Smooth muscle cell (in vitro differentiated cells): ENCODE results near the gene ZSWIM6. TPM values are rescaled to one million over a fixed set of nuclear protein-coding genes. Genes with fewer than 3 reads are reported as not detected.

Source experiments
- DNase-seq: peaks from one replicate; lab custom pipeline; 2025; ENCODE audit not compliant: unreplicated experiment; lab: John Stamatoyannopoulos, UW
- H2AFZ ChIP-seq: fragments of 200-600 bp; sonication (generic); 2 replicates; pipeline ENCODE4 v1.6.0; 2016; ENCODE audit warnings: antibody characterized with exemption, low read depth, mild to moderate bottlenecking
- H3F3A ChIP-seq: fragments of 200-600 bp; sonication (generic); 2 replicates; pipeline ENCODE4 v1.6.0; 2017; ENCODE audit warnings: antibody characterized with exemption, low read depth
- H3K27ac ChIP-seq: fragments of 200-600 bp; sonication (generic); 2 replicates; pipeline ENCODE4 v1.5.1; 2016; ENCODE audit warnings: low read depth, mild to moderate bottlenecking
- H3K27me3 ChIP-seq: fragments of 200-600 bp; sonication (generic); 2 replicates; pipeline ENCODE4 v1.6.1; 2016; ENCODE audit warnings: low read depth, mild to moderate bottlenecking
- H3K36me3 ChIP-seq: fragments of 200-600 bp; sonication (generic); 2 replicates; pipeline ENCODE4 v1.5.1; 2016; ENCODE audit warnings: low read depth
- H3K4me1 ChIP-seq: fragments of 200-600 bp; sonication (generic); 2 replicates; pipeline ENCODE4 v1.5.1; 2016; ENCODE audit warnings: low read depth
- H3K4me2 ChIP-seq: fragments of 200-600 bp; sonication (generic); 2 replicates; pipeline ENCODE4 v1.6.0; 2016; ENCODE audit warnings: mild to moderate bottlenecking
- H3K4me3 ChIP-seq: fragments of 200-600 bp; sonication (generic); 2 replicates; pipeline ENCODE4 v1.5.1; 2016; ENCODE audit warnings: mild to moderate bottlenecking
- H3K79me2 ChIP-seq: fragments of 200-600 bp; sonication (generic); 2 replicates; pipeline ENCODE4 v1.6.0; 2016; ENCODE audit warnings: low read depth, mild to moderate bottlenecking
- H3K9ac ChIP-seq: fragments of 200-600 bp; sonication (generic); 2 replicates; pipeline ENCODE4 v1.6.0; 2016; ENCODE audit warnings: low read depth
- H3K9me3 ChIP-seq: fragments of 200-600 bp; sonication (generic); replicated peaks from 2 replicates; pipeline ENCODE4 v1.5.1; 2016; ENCODE audit warnings: low read depth
- H4K20me1 ChIP-seq: fragments of 200-600 bp; sonication (generic); 2 replicates; pipeline ENCODE4 v1.6.0; 2016; ENCODE audit warnings: low read depth
- WGBS: methylation state at CpG from one replicate; pipeline ENCODE4 v1.1.7; 2016; ENCODE audit warnings: low lambda C conversion rate; 5-methylcytosine and 5-hydroxymethylcytosine counted together
- polyA plus RNA-seq: library from polyadenylated mRNA; unstranded; fragments of >200 nt; fragmentation: Nextera tagmentation; extraction: Ambion mirVana; gene quantifications from 2 replicates; pipeline ENCODE4 v1.2.1, GENCODE V29; 2016
- total RNA-seq: library from RNA; depleted of rRNA; stranded (reverse); fragments of >200 nt; gene quantifications from 2 replicates; pipeline ENCODE4 v1.2.3, GENCODE V29; 2014
- TF ChIP-seq, protein P1 (sequence below): fragments of 200-600 bp; sonication (generic); IDR thresholded peaks from 2 replicates; pipeline ENCODE4 v1.5.1; 2017; ENCODE audit warnings: borderline replicate concordance, mild to moderate bottlenecking, antibody characterized with exemption; ENCODE audit not compliant: insufficient read depth, poor library complexity, severe bottlenecking

ZSWIM6 gene
- total and polyA plus RNA-seq, 2 experiments from 2014 or later: 9.1 to 25.5 TPM

DNA sequence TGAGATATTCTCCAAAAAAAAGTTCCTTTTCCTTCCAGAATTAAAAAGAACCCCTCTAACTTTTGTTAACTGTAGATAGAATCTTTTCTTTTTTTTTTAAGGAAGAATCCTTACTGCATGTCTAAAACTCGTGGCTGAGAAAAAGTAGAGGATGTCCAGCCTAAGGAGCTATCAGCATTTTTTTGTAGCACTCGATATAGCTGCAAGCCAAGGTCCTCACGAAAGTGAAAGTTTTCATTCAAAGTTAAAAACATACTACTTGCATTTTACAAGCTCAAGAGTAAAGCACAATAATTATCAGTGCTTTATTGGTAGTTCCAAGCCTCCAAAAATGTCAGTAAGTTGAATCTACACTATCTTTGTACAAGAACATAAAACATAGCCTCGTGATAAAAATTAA is 28.7 kb upstream of the ZSWIM6 start:
- H2AFZ ChIP-seq: no peak overlapping the region
- H3K36me3 ChIP-seq: no peaks in the 10 kb centered on the region
- peaks cover 40% of the 10 kb centered on the region for H3K4me1 ChIP-seq
- no peak for DNase-seq
- peak overlapping the region; percentile 89 for H3K27ac ChIP-seq
- H3K9ac ChIP-seq: peak overlapping the region; percentile 72
- 55% methylated on average over 4 of the region's 4 CpGs for WGBS
- H3K4me3 ChIP-seq: no peak overlapping the region
- peaks cover 10% of the 10 kb centered on the region for H3F3A ChIP-seq
- TF ChIP-seq, protein P1, sequence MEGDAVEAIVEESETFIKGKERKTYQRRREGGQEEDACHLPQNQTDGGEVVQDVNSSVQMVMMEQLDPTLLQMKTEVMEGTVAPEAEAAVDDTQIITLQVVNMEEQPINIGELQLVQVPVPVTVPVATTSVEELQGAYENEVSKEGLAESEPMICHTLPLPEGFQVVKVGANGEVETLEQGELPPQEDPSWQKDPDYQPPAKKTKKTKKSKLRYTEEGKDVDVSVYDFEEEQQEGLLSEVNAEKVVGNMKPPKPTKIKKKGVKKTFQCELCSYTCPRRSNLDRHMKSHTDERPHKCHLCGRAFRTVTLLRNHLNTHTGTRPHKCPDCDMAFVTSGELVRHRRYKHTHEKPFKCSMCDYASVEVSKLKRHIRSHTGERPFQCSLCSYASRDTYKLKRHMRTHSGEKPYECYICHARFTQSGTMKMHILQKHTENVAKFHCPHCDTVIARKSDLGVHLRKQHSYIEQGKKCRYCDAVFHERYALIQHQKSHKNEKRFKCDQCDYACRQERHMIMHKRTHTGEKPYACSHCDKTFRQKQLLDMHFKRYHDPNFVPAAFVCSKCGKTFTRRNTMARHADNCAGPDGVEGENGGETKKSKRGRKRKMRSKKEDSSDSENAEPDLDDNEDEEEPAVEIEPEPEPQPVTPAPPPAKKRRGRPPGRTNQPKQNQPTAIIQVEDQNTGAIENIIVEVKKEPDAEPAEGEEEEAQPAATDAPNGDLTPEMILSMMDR: no peak
- H3K9me3 ChIP-seq: no peaks in the 10 kb centered on the region
- no peaks in the 10 kb centered on the region for H4K20me1 ChIP-seq
- H3K79me2 ChIP-seq: no peaks in the 10 kb centered on the region
- H3K4me2 ChIP-seq: peak overlapping the region; percentile 73
- no peaks in the 10 kb centered on the region for H3K27me3 ChIP-seq

DNA sequence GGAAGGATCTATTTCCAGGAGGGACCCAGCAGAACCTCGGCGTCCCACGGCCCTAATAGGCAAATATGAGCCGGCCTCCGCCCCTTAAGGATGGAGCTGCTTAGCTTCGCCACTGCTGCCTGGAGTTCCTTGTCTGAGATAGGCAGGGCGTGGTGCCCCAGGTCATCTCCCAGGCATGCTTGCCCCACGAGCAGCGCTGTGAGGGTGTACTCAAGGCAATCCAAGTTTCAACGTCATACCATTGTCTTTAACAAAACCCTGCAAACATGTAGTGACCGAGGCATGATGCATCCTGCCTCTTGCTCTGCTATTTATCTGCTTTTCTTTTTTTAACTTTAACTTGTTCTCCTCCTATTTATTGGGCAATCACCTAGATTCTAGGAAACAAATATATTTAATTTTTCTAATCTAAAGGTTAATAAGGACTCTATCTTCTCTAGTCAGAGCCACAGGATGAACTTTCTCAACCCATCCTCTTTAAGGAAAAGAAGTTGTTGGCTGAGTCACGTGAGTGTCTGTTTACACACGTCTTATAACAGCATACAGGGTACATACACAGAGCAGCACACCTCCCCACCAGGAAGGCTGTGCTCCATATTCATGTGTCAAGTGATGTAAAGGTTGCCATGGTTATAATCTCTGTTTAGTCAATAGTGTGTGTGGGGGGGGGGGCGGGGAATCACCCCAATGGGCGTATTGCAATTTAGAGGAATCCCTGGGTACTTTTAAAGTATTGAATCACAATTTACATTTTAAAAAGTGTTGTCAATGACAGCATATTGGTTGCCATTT is 27.3 kb upstream of the ZSWIM6 start:
- no peaks in the 10 kb centered on the region for H3K79me2 ChIP-seq
- no peaks in the 10 kb centered on the region for H3K9me3 ChIP-seq
- peak overlapping the region; percentile 45 for H3K4me2 ChIP-seq
- TF ChIP-seq, protein P1: no peak
- no peak overlapping the region for H3K4me3 ChIP-seq
- peak overlapping the region; percentile 42 for H3K9ac ChIP-seq
- H3K27ac ChIP-seq: peak overlapping the region; percentile 89
- H3K36me3 ChIP-seq: no peaks in the 10 kb centered on the region
- H3K27me3 ChIP-seq: no peaks in the 10 kb centered on the region
- 54% methylated on average over 15 of the region's 15 CpGs for WGBS
- H3F3A ChIP-seq: peaks cover 18% of the 10 kb centered on the region
- peaks cover 50% of the 10 kb centered on the region for H3K4me1 ChIP-seq
- H4K20me1 ChIP-seq: no peaks in the 10 kb centered on the region
- DNase-seq: no peak
- H2AFZ ChIP-seq: no peak overlapping the region

DNA sequence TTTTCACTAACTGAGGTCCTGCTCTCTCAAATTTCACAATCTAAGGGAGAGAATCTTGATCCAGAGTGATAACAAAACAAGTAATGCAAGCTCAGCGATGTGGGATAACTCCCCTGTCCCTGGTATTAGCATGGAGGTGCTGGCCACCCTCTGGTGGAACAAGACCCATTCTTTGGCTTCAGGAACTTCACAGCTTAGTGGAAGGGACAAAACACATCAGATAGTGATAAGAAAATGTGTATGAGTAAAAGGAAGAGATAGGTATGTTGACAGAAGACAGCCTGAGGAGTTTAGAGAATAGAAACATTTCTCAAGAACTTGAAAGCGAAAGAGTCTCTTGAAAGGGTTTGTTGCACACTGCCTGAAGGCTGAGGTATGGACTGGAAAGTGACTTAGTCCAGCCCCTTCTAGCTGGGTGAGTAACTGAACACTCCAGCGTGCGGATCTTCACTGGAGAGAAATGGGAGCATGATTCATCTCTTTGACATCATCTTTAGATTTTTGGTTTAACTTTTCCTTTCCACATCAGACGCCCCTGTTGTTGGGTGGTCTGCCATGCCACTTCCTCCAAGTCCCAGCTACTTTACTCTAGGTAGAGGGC is 25.4 kb upstream of the ZSWIM6 start:
- peak overlapping the region; percentile 3 for H3K4me3 ChIP-seq
- H2AFZ ChIP-seq: no peak overlapping the region
- no peak for DNase-seq

More for the DNA sequence above, 25.4 kb upstream of the ZSWIM6 start:
- Histone ChIP-seq H3K9me3 (no peaks in the 10 kb centered on the region), H3K4me2 (peak overlapping the region; percentile 68), H3K4me1 (peaks cover 42% of the 10 kb centered on the region), H3K79me2 (no peaks in the 10 kb centered on the region), H3K27ac (peak overlapping the region; percentile 93), H3K36me3 (no peaks in the 10 kb centered on the region), H3K27me3 (no peaks in the 10 kb centered on the region), H4K20me1 (no peaks in the 10 kb centered on the region), H3K9ac (peak overlapping the region; percentile 52), H3F3A (peaks cover 18% of the 10 kb centered on the region)
- TF ChIP-seq, protein P1: no peak
- WGBS: 23% methylated on average over 5 of the region's 5 CpGs
